GM12878 (cell line): ENCODE measurements around the gene CYP1A2. TPM values are rescaled to one million over a fixed set of nuclear protein-coding genes. Genes with fewer than 3 reads are reported as not detected.

Source experiments
- BMI1 ChIP-seq: fragments of 450-650 bp; IDR thresholded peaks from 2 replicates; pipeline ENCODE4 v1.6.1; 2016; ENCODE audit warnings: mild to moderate bottlenecking, moderate library complexity, borderline replicate concordance
- IKZF1 ChIP-seq: fragments of 450-650 bp; conservative IDR thresholded peaks from 2 replicates; pipeline ENCODE4 v1.6.1; 2017; ENCODE audit warnings: antibody characterized with exemption, mild to moderate bottlenecking
- JUND ChIP-seq: IDR thresholded peaks from 2 replicates; pipeline ENCODE4 v1.6.1; 2012; ENCODE audit warnings: low read depth, mild to moderate bottlenecking, low read length, improper control_type of control experiment, moderate library complexity
- MEF2B ChIP-seq: fragments of 450-650 bp; IDR thresholded peaks from 2 replicates; pipeline ENCODE4 v1.6.1; 2018; ENCODE audit warnings: mild to moderate bottlenecking, moderate library complexity; ENCODE audit not compliant: partially characterized antibody, poor library complexity, severe bottlenecking
- NKRF ChIP-seq: fragments of 450-650 bp; conservative IDR thresholded peaks from 2 replicates; pipeline ENCODE4 v1.6.1; 2017; ENCODE audit warnings: mild to moderate bottlenecking, moderate library complexity
- SKIL ChIP-seq: fragments of 450-650 bp; IDR thresholded peaks from 2 replicates; pipeline ENCODE4 v1.6.1; 2017; ENCODE audit warnings: mild to moderate bottlenecking, low read depth, inconsistent platforms; ENCODE audit not compliant: poor library complexity, severe bottlenecking
- SPI1 ChIP-seq: IDR thresholded peaks from 2 replicates; pipeline ENCODE4 v1.6.1; 2011; ENCODE audit warnings: low read depth, mild to moderate bottlenecking, low read length, moderate library complexity, borderline replicate concordance; ENCODE audit not compliant: insufficient read depth
- SRF ChIP-seq, 2 experiments: IDR thresholded peaks; 2 replicates each; pipeline ENCODE4 v1.6.1; 2011; ENCODE audit warnings: low read depth in 2 of 2, low read length in 2 of 2, mild to moderate bottlenecking in 1 of 2, moderate library complexity in 1 of 2
- polyA plus RNA-seq, 11 experiments: library from polyadenylated mRNA; depleted of rRNA in 4 of 11; unstranded in 6 of 11; stranded (reverse) in 5 of 11; fragments of >200 nt; fragmentation: Nextera tagmentation in 4 of 11; fragmentation: Illumina TruSeq in 1 of 11; extraction: Ambion mirVana in 4 of 11; extraction: Trizol in 1 of 11; gene quantifications; 1 replicate in 1 of 11; 2 replicates in 10 of 11; pipeline versions ENCODE4 v1.2.1 to v1.2.3, GENCODE V29; 2011 to 2016; ENCODE audit warnings: inconsistent platforms in 2 of 11, missing spikeins in 2 of 11, low read depth in 1 of 11
- total RNA-seq, 4 experiments: library from RNA; depleted of rRNA in 3 of 4; stranded (reverse); fragments of >200 nt in 3 of 4; fragmentation: Illumina TruSeq in 1 of 4; extraction: Trizol in 1 of 4; gene quantifications; 2 replicates each; pipeline versions ENCODE4 v1.2.1 to v1.2.3, GENCODE V29; 2013 to 2021
- TF ChIP-seq, protein P1 (sequence below), 3 experiments: IDR thresholded peaks in 2 of 3; conservative IDR thresholded peaks in 1 of 3; 2 replicates each; pipeline ENCODE4 v1.5.1; 2011; ENCODE audit warnings: low read depth in 3 of 3, low read length in 3 of 3, mild to moderate bottlenecking in 3 of 3, control low read depth in 2 of 3, moderate library complexity in 2 of 3, inconsistent platforms in 1 of 3, mixed read lengths in 1 of 3; ENCODE audit not compliant: control insufficient read depth in 2 of 3, insufficient read depth in 1 of 3; ENCODE audit errors: extremely low read depth in 1 of 3

Gene CYP1A2
- total and polyA plus RNA-seq, 10 of the 15 experiments (the other 5 are each of a cell fraction or from before 2014, with no cell fraction given), result 0.03 to 0.09 (median 0.05) TPM; not detected in 7

GRCh38 chr15:74754593-74755215 lies 6.1 kb downstream of the CYP1A2 start (continued):
- TF ChIP-seq, protein P1, sequence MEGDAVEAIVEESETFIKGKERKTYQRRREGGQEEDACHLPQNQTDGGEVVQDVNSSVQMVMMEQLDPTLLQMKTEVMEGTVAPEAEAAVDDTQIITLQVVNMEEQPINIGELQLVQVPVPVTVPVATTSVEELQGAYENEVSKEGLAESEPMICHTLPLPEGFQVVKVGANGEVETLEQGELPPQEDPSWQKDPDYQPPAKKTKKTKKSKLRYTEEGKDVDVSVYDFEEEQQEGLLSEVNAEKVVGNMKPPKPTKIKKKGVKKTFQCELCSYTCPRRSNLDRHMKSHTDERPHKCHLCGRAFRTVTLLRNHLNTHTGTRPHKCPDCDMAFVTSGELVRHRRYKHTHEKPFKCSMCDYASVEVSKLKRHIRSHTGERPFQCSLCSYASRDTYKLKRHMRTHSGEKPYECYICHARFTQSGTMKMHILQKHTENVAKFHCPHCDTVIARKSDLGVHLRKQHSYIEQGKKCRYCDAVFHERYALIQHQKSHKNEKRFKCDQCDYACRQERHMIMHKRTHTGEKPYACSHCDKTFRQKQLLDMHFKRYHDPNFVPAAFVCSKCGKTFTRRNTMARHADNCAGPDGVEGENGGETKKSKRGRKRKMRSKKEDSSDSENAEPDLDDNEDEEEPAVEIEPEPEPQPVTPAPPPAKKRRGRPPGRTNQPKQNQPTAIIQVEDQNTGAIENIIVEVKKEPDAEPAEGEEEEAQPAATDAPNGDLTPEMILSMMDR (IDR thresholded peaks at IDR 0.05 in 2 of 3, conservative IDR thresholded peaks at IDR 0.05 in 1 of 3; ENCODE audit: control insufficient read depth in 2 of 3, extremely low read depth in 1 of 3, insufficient read depth in 1 of 3, low read depth in 3 of 3, low read length in 3 of 3), result no peak
- TF ChIP-seq SRF (IDR thresholded peaks at IDR 0.05; ENCODE audit: low read depth in 2 of 2, low read length in 2 of 2) (no peak), BMI1 (no peak), SKIL (no peak), JUND (no peak), SPI1 (no peak), NKRF (no peak), IKZF1 (no peak), MEF2B (no peak)
- TF ChIP-seq, all 136 proteins: peak for 0
